IMR-90 (cell line): ENCODE results near the gene C10orf67. TPM values are rescaled to one million over a fixed set of nuclear protein-coding genes. Genes with fewer than 3 reads are reported as not detected.
A peak's percentile ranks its signal among the peaks of the same experiment; 100 is the strongest.
"Not testable (repeated sequence)": the region's sequence is repeated elsewhere in the genome, so short reads cannot be mapped to it uniquely, and the experiment has no call there.

ENCODE experiments used
- ATAC-seq: fragments of 200-7000 bp; cut with Tn5 transposase; 2 replicates; pipeline ENCODE4 v1.9.1; 2020; ENCODE audit warnings: low read depth, mild to moderate bottlenecking, moderate library complexity
- BruUV-seq: library from RNA; stranded (reverse); fragments of 400-500 nt; replicated peaks from 2 replicates; lab custom pipeline; 2021; lab: Mats Ljungman, UMichigan
- CTCF ChIA-PET: fragments of 300-600 bp; formaldehyde crosslinking; extraction: SDS; loops from one replicate; lab custom pipeline; 2021; ENCODE audit warnings: antibody characterized with exemption; lab: Yijun Ruan, JAX
- POLR2A ChIA-PET: fragments of 300-600 bp; sonication (Branson Sonifier 250); formaldehyde crosslinking; loops from one replicate; lab custom pipeline; 2022; ENCODE audit warnings: antibody characterized with exemption; ENCODE audit not compliant: unreplicated experiment; lab: Charles Lee
- DNase-seq: peaks from one replicate; pipeline ENCODE4 v3.0.0; 2013
- H2AFZ ChIP-seq: replicated peaks from 2 replicates; pipeline ENCODE3; 2013; ENCODE audit warnings: low read length, mild to moderate bottlenecking; ENCODE audit not compliant: poor library complexity
- H2AK5ac ChIP-seq: 2 replicates; pipeline ENCODE4 v1.6.1; 2013; ENCODE audit warnings: low read depth, low read length, inconsistent platforms
- H2AK9ac ChIP-seq: replicated peaks from 2 replicates; pipeline ENCODE3; 2013; ENCODE audit warnings: mild to moderate bottlenecking, low read depth, low read length, moderate library complexity; ENCODE audit not compliant: poor library complexity
- H2BK120ac ChIP-seq: 2 replicates; pipeline ENCODE4 v1.6.1; 2013; ENCODE audit warnings: low read depth, low read length, inconsistent platforms
- H2BK15ac ChIP-seq: 3 replicates; pipeline ENCODE4 v1.6.1; 2013; ENCODE audit warnings: low read depth, low read length, inconsistent platforms
- H2BK20ac ChIP-seq: 2 replicates; pipeline ENCODE4 v1.6.1; 2013; ENCODE audit warnings: low read depth, mild to moderate bottlenecking, inconsistent platforms, low read length, moderate library complexity
- H2BK5ac ChIP-seq: 2 replicates; pipeline ENCODE4 v1.6.1; 2013; ENCODE audit warnings: mild to moderate bottlenecking, low read depth, low read length, inconsistent platforms; ENCODE audit not compliant: poor library complexity, severe bottlenecking
- H3K14ac ChIP-seq: replicated peaks from 2 replicates; pipeline ENCODE4 v1.6.1; 2013; ENCODE audit warnings: low read depth, low read length, inconsistent platforms
- H3K18ac ChIP-seq: 2 replicates; pipeline ENCODE4 v1.6.1; 2013; ENCODE audit warnings: low read depth, low read length, control low read depth
- H3K23ac ChIP-seq: 2 replicates; pipeline ENCODE4 v1.6.1; 2013; ENCODE audit warnings: low read depth, low read length, inconsistent platforms
- H3K27ac ChIP-seq: 2 replicates; pipeline ENCODE4 v1.5.1; 2013; ENCODE audit warnings: mild to moderate bottlenecking, control low read depth, low read length; ENCODE audit not compliant: insufficient read depth
- H3K27me3 ChIP-seq: 2 replicates; pipeline ENCODE4 v1.6.1; 2013; ENCODE audit warnings: low read length; ENCODE audit not compliant: control insufficient read depth, insufficient read depth
- H3K36me3 ChIP-seq: 2 replicates; pipeline ENCODE4 v1.6.1; 2013; ENCODE audit warnings: low read length, mixed read lengths; ENCODE audit not compliant: control insufficient read depth, insufficient read depth
- H3K4ac ChIP-seq: 2 replicates; pipeline ENCODE4 v1.6.1; 2013; ENCODE audit warnings: low read depth, low read length, inconsistent platforms
- H3K4me1 ChIP-seq: 2 replicates; pipeline ENCODE4 v1.6.1; 2013; ENCODE audit warnings: low read length, mixed read lengths; ENCODE audit not compliant: control insufficient read depth, insufficient read depth
- H3K4me2 ChIP-seq: 2 replicates; pipeline ENCODE4 v1.6.1; 2013; ENCODE audit warnings: low read depth, mild to moderate bottlenecking, control low read depth, low read length, moderate library complexity
- H3K4me3 ChIP-seq: 2 replicates; pipeline ENCODE4 v1.5.1; 2013; ENCODE audit warnings: low read depth, mild to moderate bottlenecking, control low read depth, low read length, moderate library complexity; ENCODE audit not compliant: insufficient read depth
- H3K56ac ChIP-seq: 2 replicates; pipeline ENCODE4 v1.6.1; 2013; ENCODE audit warnings: low read length, inconsistent platforms; ENCODE audit not compliant: insufficient read depth; ENCODE audit errors: extremely low read depth
- H3K79me1 ChIP-seq, 2 experiments: 2 replicates each; pipeline ENCODE4 v1.6.1; 2013; ENCODE audit warnings: low read length in 2 of 2, inconsistent platforms in 1 of 2, low read depth in 1 of 2
- H3K9ac ChIP-seq: 2 replicates; pipeline ENCODE4 v1.6.1; 2013; ENCODE audit warnings: low read depth, low read length, control low read depth
- H3K9me1 ChIP-seq: 2 replicates; pipeline ENCODE4 v1.6.1; 2013; ENCODE audit warnings: low read length, inconsistent platforms; ENCODE audit not compliant: insufficient read depth
- H3K9me3 ChIP-seq: 2 replicates; pipeline ENCODE4 v1.6.1; 2013; ENCODE audit warnings: low read length; ENCODE audit not compliant: control insufficient read depth, insufficient read depth
- H4K20me1 ChIP-seq: 2 replicates; pipeline ENCODE4 v1.6.1; 2013; ENCODE audit warnings: low read length, inconsistent platforms; ENCODE audit not compliant: insufficient read depth
- H4K5ac ChIP-seq: 2 replicates; pipeline ENCODE4 v1.6.1; 2013; ENCODE audit warnings: mild to moderate bottlenecking, low read depth, low read length, control low read depth
- H4K8ac ChIP-seq, 2 experiments: 2 replicates each; pipeline ENCODE4 v1.6.1; 2013; ENCODE audit warnings: low read depth in 2 of 2, low read length in 2 of 2, control low read depth in 1 of 2, inconsistent platforms in 1 of 2
- H4K91ac ChIP-seq: 2 replicates; pipeline ENCODE4 v1.6.1; 2013; ENCODE audit warnings: low read depth, low read length, inconsistent platforms; ENCODE audit not compliant: insufficient read depth
- CEBPB ChIP-seq: IDR thresholded peaks from 2 replicates; pipeline ENCODE4 v1.6.1; 2012; ENCODE audit warnings: low read depth, low read length, improper control_type of control experiment
- POLR2A ChIP-seq: IDR thresholded peaks from 2 replicates; pipeline ENCODE4 v1.6.1; 2012; ENCODE audit warnings: mild to moderate bottlenecking, low read depth, low read length
- WGBS, 2 experiments: methylation state at CpG; one replicate each; pipeline versions ENCODE4 v1.1.5 to v1.1.7; 2013; ENCODE audit warnings: missing lambda C conversion rate in 2 of 2; ENCODE audit not compliant: insufficient read length in 1 of 2; ENCODE audit errors: extremely low coverage in 2 of 2; 5-methylcytosine and 5-hydroxymethylcytosine counted together
- dilution Hi-C: fragments of 300-500 bp; cut with HindIII; formaldehyde crosslinking; loops from one replicate; pipeline ENCODE4 v1.14.3; 2018; ENCODE audit warnings: low sequenced_read_pairs; ENCODE audit not compliant: unreplicated experiment
- in situ Hi-C: fragments of 300-500 bp; cut with MboI; formaldehyde crosslinking; loops from 3 replicates; pipeline ENCODE4 v1.14.3; 2019; ENCODE audit warnings: low sequenced_read_pairs, inconsistent platforms, mixed read lengths
- intact Hi-C: fragments of 100-400 bp; cut with micrococcal nuclease; formaldehyde crosslinking; loops from 2 replicates; pipeline ENCODE4 v1.10.0; 2022
- polyA plus RNA-seq, 3 experiments: library from polyadenylated mRNA; depleted of rRNA; stranded (reverse); fragments of >200 nt; gene quantifications; 2 replicates each; pipeline ENCODE4 v1.2.3, GENCODE V29; 2012; ENCODE audit warnings: low replicate concordance in 1 of 3
- total RNA-seq: library from RNA; depleted of rRNA; stranded (reverse); fragments of >200 nt; gene quantifications from 2 replicates; pipeline ENCODE4 v1.2.3, GENCODE V29; 2012

Gene C10orf67
- total and polyA plus RNA-seq, 2 of the 4 experiments (the other 2 are of a cell fraction), result 0.15 to 0.18 TPM

- TF ChIP-seq CEBPB (peak; percentile 98), POLR2A (no peak)
Measured at GRCh38 chr10:23351926-23352519, 7.4 kb upstream of the C10orf67 start (continued).

- not testable (repeated sequence) for ATAC-seq, BruUV-seq
Measured at GRCh38 chr10:23350706-23351105, 6.1 kb upstream of the C10orf67 start.

More at GRCh38 chr10:23350706-23351105, 6.1 kb upstream of the C10orf67 start:
- H2BK120ac ChIP-seq, in situ Hi-C loops, H3K4ac ChIP-seq, H2AFZ ChIP-seq, H3K4me3 ChIP-seq, H2BK20ac ChIP-seq, H3K4me1 ChIP-seq, H3K79me1 ChIP-seq, H4K20me1 ChIP-seq, dilution Hi-C loops, DNase-seq, H3K9ac ChIP-seq, POLR2A ChIA-PET, H3K14ac ChIP-seq, H3K18ac ChIP-seq, H4K5ac ChIP-seq, H2AK9ac ChIP-seq, H3K27me3 ChIP-seq, CTCF ChIA-PET, H3K36me3 ChIP-seq, H4K91ac ChIP-seq, H3K9me1 ChIP-seq, H2AK5ac ChIP-seq, H3K4me2 ChIP-seq, H3K27ac ChIP-seq, intact Hi-C loops, H3K56ac ChIP-seq, H2BK15ac ChIP-seq, H4K8ac ChIP-seq, H3K23ac ChIP-seq, H3K9me3 ChIP-seq, H2BK5ac ChIP-seq: not testable (repeated sequence)
- WGBS, 2 experiments, result 83% methylated on average over 1 of the region's 1 CpG; no CpG with 5 or more reads in 1 of the 2 experiments
